BJ (cell line): ENCODE data around the gene UCP2. TPM values are rescaled to one million over a fixed set of nuclear protein-coding genes. Genes with fewer than 3 reads are reported as not detected.

Source experiments
- CTCF ChIA-PET: fragments of 350-600 bp; formaldehyde crosslinking; extraction: SDS; loops from one replicate; lab custom pipeline; 2021; ENCODE audit warnings: antibody characterized with exemption, inconsistent platforms; lab: Yijun Ruan, JAX
- POLR2A ChIA-PET: fragments of 300-600 bp; sonication (Branson Sonifier 250); formaldehyde crosslinking; extraction: SDS; loops from one replicate; lab custom pipeline; 2021; ENCODE audit warnings: antibody characterized with exemption; lab: Charles Lee
- DNase-seq: peaks from one replicate; pipeline ENCODE4 v3.0.0-alpha.2; 2011; ENCODE audit warnings: low read depth
- H3K27me3 ChIP-seq: 2 replicates; pipeline ENCODE4 v1.6.0; 2011; ENCODE audit warnings: low read length; ENCODE audit not compliant: control insufficient read depth, insufficient read depth
- H3K36me3 ChIP-seq: 2 replicates; pipeline ENCODE4 v1.5.1; 2011; ENCODE audit warnings: low read length; ENCODE audit not compliant: control insufficient read depth, insufficient read depth
- H3K4me3 ChIP-seq: 2 replicates; pipeline ENCODE4 v1.5.1; 2011; ENCODE audit warnings: low read depth, mild to moderate bottlenecking, control low read depth, low read length
- polyA plus RNA-seq: library from polyadenylated mRNA; depleted of rRNA; stranded (reverse); fragments of >200 nt; gene quantifications from 2 replicates; pipeline ENCODE4 v1.2.3, GENCODE V29; 2011
- TF ChIP-seq, protein P1 (sequence below): IDR thresholded peaks from 2 replicates; pipeline ENCODE4 v1.5.1; 2011; ENCODE audit warnings: low read depth, mild to moderate bottlenecking, control low read depth, inconsistent platforms, low read length, moderate library complexity; ENCODE audit not compliant: insufficient read depth

The UCP2 gene
- polyA plus RNA-seq, 1 experiment, result 26.6 TPM

DNA sequence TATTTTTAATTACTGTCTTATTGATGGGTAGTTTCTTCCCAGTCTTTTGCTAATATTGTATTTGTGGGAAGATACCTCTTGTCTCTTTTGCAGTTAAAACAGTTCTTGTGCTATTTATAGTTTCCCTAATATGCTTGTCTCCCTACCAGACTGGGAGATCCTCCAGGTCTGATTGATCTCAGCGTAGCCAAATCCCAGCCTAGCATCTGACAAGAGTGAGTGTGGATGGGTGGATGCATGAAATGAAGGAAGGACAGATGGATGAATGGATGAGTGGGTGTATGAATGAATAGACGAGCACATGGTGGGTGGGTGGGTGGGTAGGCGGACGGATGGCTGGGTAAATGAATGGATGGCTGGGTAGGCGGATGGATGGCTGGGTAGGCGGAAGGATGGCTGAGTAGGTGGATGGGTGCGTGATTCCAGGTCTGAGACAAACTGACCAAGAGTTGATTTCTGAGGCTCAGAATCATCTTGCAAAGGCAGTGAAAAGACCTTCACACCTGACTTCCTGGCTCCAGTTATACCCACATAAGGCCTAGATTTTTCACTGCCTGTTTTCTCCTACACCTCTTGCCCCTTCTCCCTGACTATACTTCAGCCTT is 20.4 kb downstream of the UCP2 start:
- POLR2A ChIA-PET, result no interaction called here
- TF ChIP-seq, protein P1, sequence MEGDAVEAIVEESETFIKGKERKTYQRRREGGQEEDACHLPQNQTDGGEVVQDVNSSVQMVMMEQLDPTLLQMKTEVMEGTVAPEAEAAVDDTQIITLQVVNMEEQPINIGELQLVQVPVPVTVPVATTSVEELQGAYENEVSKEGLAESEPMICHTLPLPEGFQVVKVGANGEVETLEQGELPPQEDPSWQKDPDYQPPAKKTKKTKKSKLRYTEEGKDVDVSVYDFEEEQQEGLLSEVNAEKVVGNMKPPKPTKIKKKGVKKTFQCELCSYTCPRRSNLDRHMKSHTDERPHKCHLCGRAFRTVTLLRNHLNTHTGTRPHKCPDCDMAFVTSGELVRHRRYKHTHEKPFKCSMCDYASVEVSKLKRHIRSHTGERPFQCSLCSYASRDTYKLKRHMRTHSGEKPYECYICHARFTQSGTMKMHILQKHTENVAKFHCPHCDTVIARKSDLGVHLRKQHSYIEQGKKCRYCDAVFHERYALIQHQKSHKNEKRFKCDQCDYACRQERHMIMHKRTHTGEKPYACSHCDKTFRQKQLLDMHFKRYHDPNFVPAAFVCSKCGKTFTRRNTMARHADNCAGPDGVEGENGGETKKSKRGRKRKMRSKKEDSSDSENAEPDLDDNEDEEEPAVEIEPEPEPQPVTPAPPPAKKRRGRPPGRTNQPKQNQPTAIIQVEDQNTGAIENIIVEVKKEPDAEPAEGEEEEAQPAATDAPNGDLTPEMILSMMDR, result no peak
- no peaks in the 10 kb centered on the region for H3K27me3 ChIP-seq
- H3K4me3 ChIP-seq, result no peak overlapping the region
- H3K36me3 ChIP-seq, result no peaks in the 10 kb centered on the region
- DNase-seq, result no peak
- CTCF ChIA-PET, result interaction anchor here (1.2 to 2.5 kb wide), 2 partner anchors 17 to 489 kb away, joined by 3 to 22 read pairs; no protein-coding TSS in a partner anchor

DNA sequence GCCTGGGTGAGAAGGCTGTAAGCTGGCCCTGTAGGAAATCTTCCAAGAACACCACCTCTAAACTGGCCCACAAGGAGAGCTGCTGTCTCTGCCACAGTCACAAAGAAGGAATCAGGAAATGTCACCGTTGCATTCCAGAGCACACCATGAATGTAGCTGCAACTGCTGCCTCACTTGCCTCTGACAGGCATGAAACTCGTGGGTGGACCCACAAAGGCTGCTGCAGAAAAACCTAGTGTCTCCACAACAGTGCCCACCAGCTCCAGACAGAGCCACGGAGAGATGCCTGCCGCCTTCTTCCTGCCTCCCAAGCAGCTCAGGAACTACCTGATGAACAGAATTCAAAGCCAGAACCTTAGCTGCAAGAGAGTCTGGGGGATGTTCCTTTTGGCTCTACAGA is 21.3 kb downstream of the UCP2 start:
- no peak overlapping the region for H3K4me3 ChIP-seq
- TF ChIP-seq, protein P1, result no peak
- H3K36me3 ChIP-seq, result no peaks in the 10 kb centered on the region
- ChIA-PET CTCF (interaction anchor here (1.2 kb wide), 2 partner anchors 11 to 490 kb away, joined by 3 read pairs; partner anchors contain the start of gene DNAJB13), POLR2A (interaction anchor here (0.6 kb wide), 1 partner anchor 209 kb away, joined by 5 read pairs; no protein-coding TSS in a partner anchor)
- no peak for DNase-seq
- no peaks in the 10 kb centered on the region for H3K27me3 ChIP-seq

GRCh38 chr11:73958521-73959141 is 24.0 kb downstream of the UCP2 start:
- DNase-seq, result no peak
- Histone ChIP-seq H3K4me3 (no peak overlapping the region), H3K27me3 (no peaks in the 10 kb centered on the region), H3K36me3 (no peaks in the 10 kb centered on the region)
- POLR2A ChIA-PET, result no interaction called here
- TF ChIP-seq, protein P1, result no peak
- CTCF ChIA-PET, result no interaction called here

DNA sequence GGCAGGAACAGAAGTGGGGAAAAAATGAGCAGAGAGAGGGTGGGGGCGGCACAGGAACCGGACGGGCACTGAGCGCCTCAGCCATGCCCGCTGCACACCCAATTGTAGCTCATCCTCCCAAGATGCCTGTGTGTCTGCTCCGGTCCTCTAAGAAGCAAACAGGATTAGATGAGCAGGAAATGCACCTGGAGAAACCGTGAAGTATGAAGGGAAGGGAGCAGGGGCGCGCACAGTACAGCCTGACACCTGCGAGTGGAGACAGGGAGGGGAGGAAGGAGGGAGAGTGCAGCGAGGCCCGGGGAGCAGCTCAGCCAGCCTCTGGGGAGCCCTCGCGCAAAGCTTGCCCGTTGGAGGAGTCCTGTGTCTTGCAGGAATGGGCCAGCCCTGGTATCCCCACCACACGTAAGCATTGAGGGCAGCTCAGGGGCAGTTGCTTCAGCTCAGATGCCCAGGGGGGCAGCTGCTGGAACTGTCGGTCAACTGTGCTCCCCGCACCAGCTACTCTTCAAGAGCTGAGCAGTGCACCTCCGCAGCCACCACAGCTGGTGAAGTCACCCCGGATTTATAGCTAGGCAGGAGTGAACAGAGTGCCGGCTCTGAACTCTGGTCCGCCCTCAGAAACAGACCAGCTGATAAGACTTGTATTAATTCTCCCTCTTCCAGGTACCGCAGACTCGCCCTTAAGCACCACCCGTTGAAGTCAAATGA is 24.8 kb downstream of the UCP2 start:
- Histone ChIP-seq H3K4me3 (no peak overlapping the region), H3K27me3 (no peaks in the 10 kb centered on the region), H3K36me3 (no peaks in the 10 kb centered on the region)
- POLR2A ChIA-PET, result no interaction called here
- TF ChIP-seq, protein P1, result no peak
- CTCF ChIA-PET, result no interaction called here
- no peak for DNase-seq
